ENCODE data around the gene MGAT4B. TPM values are rescaled to one million over a fixed set of nuclear protein-coding genes. Genes with fewer than 3 reads are reported as not detected.

The MGAT4B gene
- total and polyA plus RNA-seq, 3 donors from 2014 or later: 67.9 to 152 (median 149) TPM

DNA sequence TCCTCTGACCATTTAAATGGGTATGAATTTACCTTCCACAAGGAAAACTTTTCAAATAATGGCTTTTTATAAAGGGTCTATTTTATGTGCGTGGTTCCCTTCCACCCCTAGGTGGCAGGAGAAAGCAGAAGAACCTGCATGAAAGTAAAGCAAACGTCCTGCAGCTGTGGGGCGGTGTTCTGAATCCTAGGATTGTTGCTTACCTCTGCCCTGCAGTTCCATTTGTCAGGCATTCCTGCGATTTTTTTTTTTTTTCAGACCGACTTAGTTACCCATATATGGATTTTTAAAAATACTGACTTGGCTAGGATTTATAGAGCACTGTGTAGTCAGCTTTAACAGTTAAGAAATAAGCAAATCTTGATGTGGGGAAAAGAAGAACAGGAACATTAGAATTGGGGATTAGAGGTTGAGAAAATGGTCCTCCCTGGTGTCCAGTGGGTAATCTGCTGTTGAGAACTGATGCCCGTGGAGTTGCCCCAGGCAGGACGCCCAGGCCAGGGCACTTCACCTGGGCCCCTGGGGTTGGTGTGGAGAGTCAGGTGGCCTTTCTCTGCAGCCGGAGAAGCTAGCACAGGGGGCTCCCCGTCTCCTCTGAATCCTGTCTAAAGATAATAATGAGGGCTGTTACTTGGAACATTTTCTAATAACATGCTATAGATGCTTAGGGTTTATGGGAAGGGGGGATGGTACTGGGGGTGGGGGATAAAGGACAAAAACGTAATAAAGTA is 43.3 kb downstream of the MGAT4B start:
- Histone ChIP-seq H3K36me3 (ENCODE audit: low read depth, missing control alignments) (no peaks in the 10 kb centered on the region), H3K27me3 (no peaks in the 10 kb centered on the region), H3K4me3 (no peak overlapping the region), H3K9me3 (no peaks in the 10 kb centered on the region), H3K4me1 (peaks cover 21% of the 10 kb centered on the region), H3K27ac (peak overlapping the region in 1 of 2 donors; percentile 32)
- WGBS, 2 donors: 28 to 44% methylated on average over 10 of the region's 10 CpGs
- peak; percentile 82 for DNase-seq
- TF ChIP-seq CTCF (IDR thresholded peaks at IDR 0.05): peak; percentile 79 to 90 (median 87)
- no peak for TF ChIP-seq POLR2A (IDR thresholded peaks at IDR 0.05)
- intact Hi-C loops (cut with DNase I; ENCODE audit: low total_unique reads): no loop called here

GRCh38 chr5:179762781-179763176 is 43.9 kb downstream of the MGAT4B start:
- no peak for DNase-seq
- Histone ChIP-seq H3K4me3 (no peak overlapping the region), H3K4me1 (peaks cover 21% of the 10 kb centered on the region), H3K27ac (peak overlapping the region in 1 of 2 donors; percentile 32), H3K27me3 (no peaks in the 10 kb centered on the region), H3K9me3 (no peaks in the 10 kb centered on the region), H3K36me3 (ENCODE audit: low read depth, missing control alignments) (no peaks in the 10 kb centered on the region)
- no peak for TF ChIP-seq POLR2A (IDR thresholded peaks at IDR 0.05)
- TF ChIP-seq CTCF (IDR thresholded peaks at IDR 0.05): no peak
- 27 to 36% methylated on average over 3 of the region's 3 CpGs for WGBS, 2 donors
- intact Hi-C loops (cut with DNase I; ENCODE audit: low total_unique reads): no loop called here

DNA sequence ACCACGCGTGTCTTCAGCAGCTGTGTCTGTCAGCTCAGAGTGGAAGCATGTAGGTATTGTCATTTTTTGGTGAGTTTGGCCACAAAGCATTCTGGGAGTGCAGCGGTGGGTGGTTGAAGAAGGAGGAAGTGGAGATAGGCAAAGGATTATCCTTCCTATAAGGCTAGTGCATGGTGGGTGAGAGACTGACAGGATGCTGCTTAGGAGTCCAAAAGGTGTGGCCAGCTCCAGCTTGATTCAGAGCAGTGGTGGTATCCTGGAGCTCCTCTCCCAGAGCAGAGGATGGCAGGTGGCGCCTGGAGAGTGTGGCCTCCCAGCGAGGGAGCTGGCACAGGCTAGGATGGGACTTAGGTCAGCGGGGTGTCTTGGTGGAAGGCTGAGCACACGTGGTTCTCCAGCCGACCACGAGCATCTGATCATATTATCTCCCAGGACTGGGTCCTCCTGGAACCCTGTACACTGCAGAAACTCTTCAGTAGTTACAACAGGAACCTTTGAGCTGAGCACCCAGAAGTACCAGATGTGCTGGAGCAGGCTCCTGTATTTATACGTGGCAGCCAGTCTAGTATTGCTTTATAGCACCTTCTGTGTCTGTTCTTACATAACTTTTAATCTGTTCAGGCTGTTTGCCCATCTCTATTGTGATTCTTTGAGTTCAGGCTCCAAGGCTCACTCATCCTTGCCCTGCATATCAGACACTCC is 44.4 kb downstream of the MGAT4B start:
- TF ChIP-seq POLR2A (IDR thresholded peaks at IDR 0.05) (no peak), CTCF (IDR thresholded peaks at IDR 0.05) (no peak)
- no peak for DNase-seq
- Histone ChIP-seq H3K4me1 (peaks cover 21% of the 10 kb centered on the region), H3K27ac (peak overlapping the region in 1 of 2 donors; percentile 32), H3K9me3 (no peaks in the 10 kb centered on the region), H3K4me3 (no peak overlapping the region), H3K27me3 (no peaks in the 10 kb centered on the region), H3K36me3 (ENCODE audit: low read depth, missing control alignments) (no peaks in the 10 kb centered on the region)
- intact Hi-C loops (cut with DNase I; ENCODE audit: low total_unique reads): no loop called here
- WGBS, 2 donors: 39 to 54% methylated on average over 10 of the region's 10 CpGs

- Histone ChIP-seq H3K27me3 (no peaks in the 10 kb centered on the region), H3K27ac (no peak overlapping the region), H3K36me3 (ENCODE audit: low read depth, missing control alignments) (no peaks in the 10 kb centered on the region), H3K4me3 (no peak overlapping the region), H3K9me3 (no peaks in the 10 kb centered on the region), H3K4me1 (peaks cover 30% of the 10 kb centered on the region)
- TF ChIP-seq CTCF (IDR thresholded peaks at IDR 0.05): no peak
- TF ChIP-seq POLR2A (IDR thresholded peaks at IDR 0.05): no peak
- intact Hi-C loops (cut with DNase I; ENCODE audit: low total_unique reads): no loop called here
- WGBS, 2 donors: 88 to 92% methylated on average over 9 of the region's 9 CpGs
- DNase-seq: no peak
Measured at GRCh38 chr5:179759581-179760551, 46.8 kb downstream of the MGAT4B start.
